Ovary (tissue), 9 donors: Measurements from ENCODE around the gene CAPN15. TPM values are rescaled to one million over a fixed set of nuclear protein-coding genes. Genes with fewer than 3 reads are reported as not detected.
"Not testable (repeated sequence)": the region's sequence is repeated elsewhere in the genome, so short reads cannot be mapped to it uniquely, and the experiment has no call there.

ENCODE experiments used
- DNase-seq, 5 donors: peaks; one replicate each; pipeline ENCODE4 v3.0.0-alpha.2; 2019 to 2020
- H3K27ac ChIP-seq, 2 donors: fragments of 200-600 bp; one replicate each; pipeline versions ENCODE4 v1.5.1 to v1.8.0; 2019 to 2022
- H3K27me3 ChIP-seq: fragments of 200-600 bp; one replicate; pipeline ENCODE4 v1.8.0; 2022
- H3K36me3 ChIP-seq: fragments of 200-600 bp; sonication (generic); one replicate; pipeline ENCODE4 v1.5.1; 2019
- H3K4me1 ChIP-seq: one replicate; pipeline ENCODE4 v1.8.1; 2013; ENCODE audit warnings: mild to moderate bottlenecking, moderate library complexity; ENCODE audit not compliant: insufficient read depth
- H3K4me3 ChIP-seq: fragments of 200-600 bp; sonication (generic); one replicate; pipeline ENCODE4 v1.5.1; 2017
- H3K9me3 ChIP-seq, 2 donors: fragments of 200-600 bp in 1 of 2; sonication (generic) in 1 of 2; one replicate each; pipeline versions ENCODE4 v1.5.1 to v1.8.1; 2013 to 2019; ENCODE audit warnings: mild to moderate bottlenecking in 1 of 2, moderate library complexity in 1 of 2
- CTCF ChIP-seq, 3 donors: fragments of 450-650 bp in 2 of 3; fragments of 200-600 bp in 1 of 3; IDR thresholded peaks; one replicate each; pipeline versions ENCODE4 v1.5.1 to v1.8.0; 2016 to 2022; ENCODE audit warnings: antibody characterized with exemption in 3 of 3, mild to moderate bottlenecking in 1 of 3
- EP300 ChIP-seq: sonication (generic); formaldehyde crosslinking; IDR thresholded peaks from one replicate; pipeline ENCODE4 v1.6.1; 2017; ENCODE audit warnings: antibody characterized with exemption
- POLR2A ChIP-seq: fragments of 450-650 bp; IDR thresholded peaks from one replicate; pipeline ENCODE4 v1.6.1; 2017; ENCODE audit warnings: antibody characterized with exemption, mild to moderate bottlenecking, moderate library complexity
- WGBS, 3 donors: extraction: QIAGEN DNeasy Blood & Tissue Kit in 1 of 3; methylation state at CpG; one replicate each; pipeline versions ENCODE4 v1.1.5 to v1.1.7; 2013 to 2017; 5-methylcytosine and 5-hydroxymethylcytosine counted together
- intact Hi-C, 4 donors: fragments of 100-400 bp; cut with DNase I; formaldehyde crosslinking; loops; one replicate each; pipeline versions ENCODE4 v1.11.0 to v1.15.1; 2022 to 2023
- polyA plus RNA-seq, 2 donors: library from polyadenylated mRNA; stranded (reverse); fragments of 200-250 nt in 1 of 2; fragments of 350-450 nt in 1 of 2; fragmentation: Illumina TruSeq in 1 of 2; extraction: RNeasy Lipid Tissue Mini Kit (QIAGEN cat#74804) in 1 of 2; gene quantifications; one replicate each; pipeline ENCODE4 v1.2.3, GENCODE V29; 2013 to 2014
- total RNA-seq, 7 donors: library from RNA; depleted of rRNA in 2 of 7; stranded (reverse); fragments of >200 nt in 2 of 7; fragmentation: NEBNext Ultra II Directional in 3 of 7; extraction: Animal tissue kit (Norgen Biotek cat#: 25700) in 3 of 7; gene quantifications; one replicate each; pipeline versions ENCODE4 v1.1.0 to v1.2.4, GENCODE V29; 2016 to 2023
- donor health status: DM: no; HTN: no; CAD: no; lungs with moderate emphysema.
- donor health status: DM: no; HTN: no; CAD: no.
- donor health status: Bipolar disorder and iron deficiency.
- donor health status: DM: yes; HTN: yes; CAD: no.
- donor health status: DM: no; HTN: no; CAD: no.
- donor health status: DM: yes; HTN: yes; CAD: no.

Gene CAPN15
- total and polyA plus RNA-seq, 9 donors: 1.6 to 38.9 (median 25.0) TPM

- Histone ChIP-seq H3K4me1 (no peaks in the 10 kb centered on the region), H3K27ac (no peak overlapping the region), H3K27me3 (no peaks in the 10 kb centered on the region), H3K9me3 (no peaks in the 10 kb centered on the region), H3K4me3 (no peak overlapping the region), H3K36me3 (no peaks in the 10 kb centered on the region)
- TF ChIP-seq CTCF (IDR thresholded peaks at IDR 0.05) (no peak), POLR2A (no peak), EP300 (no peak)
- DNase-seq: no peak
- intact Hi-C loops: no loop called here
- WGBS, 3 donors: 90 to 92% (median 90%) methylated on average over 16 of the region's 16 CpGs
Measured at GRCh38 chr16:489606-490005, 37.9 kb upstream of the CAPN15 start.

- Histone ChIP-seq H3K27me3 (no peaks in the 10 kb centered on the region), H3K36me3 (no peaks in the 10 kb centered on the region), H3K27ac (no peak overlapping the region), H3K9me3 (no peaks in the 10 kb centered on the region), H3K4me3 (no peak overlapping the region), H3K4me1 (no peaks in the 10 kb centered on the region)
- WGBS, 3 donors: 88 to 97% (median 90%) methylated on average over 10 of the region's 10 CpGs
- TF ChIP-seq CTCF (IDR thresholded peaks at IDR 0.05) (no peak), POLR2A (no peak), EP300 (no peak)
- no peak for DNase-seq
- intact Hi-C loops: no loop called here
Measured at GRCh38 chr16:490768-491167, 36.7 kb upstream of the CAPN15 start.

- Histone ChIP-seq H3K9me3 (no peaks in the 10 kb centered on the region), H3K4me3 (no peak overlapping the region), H3K27ac (no peak overlapping the region), H3K4me1 (no peaks in the 10 kb centered on the region), H3K36me3 (no peaks in the 10 kb centered on the region), H3K27me3 (no peaks in the 10 kb centered on the region)
- TF ChIP-seq CTCF (IDR thresholded peaks at IDR 0.05) (no peak), EP300 (no peak), POLR2A (no peak)
- WGBS, 3 donors: 85 to 91% (median 86%) methylated on average over 19 of the region's 19 CpGs
- intact Hi-C loops: no loop called here
- no peak for DNase-seq
Measured at GRCh38 chr16:491220-491919, 36.1 kb upstream of the CAPN15 start.

GRCh38 chr16:492211-492875 lies 35.2 kb upstream of the CAPN15 start:
- no peaks in the 10 kb centered on the region for H3K36me3 ChIP-seq
- H3K4me1 ChIP-seq: no peaks in the 10 kb centered on the region
- 80 to 91% (median 87%) methylated on average over 30 of the region's 30 CpGs for WGBS, 3 donors
- H3K27me3 ChIP-seq: no peaks in the 10 kb centered on the region
- H3K9me3 ChIP-seq: no peaks in the 10 kb centered on the region
- no peak overlapping the region for H3K27ac ChIP-seq
- no peak overlapping the region for H3K4me3 ChIP-seq
- TF ChIP-seq EP300 (no peak), CTCF (IDR thresholded peaks at IDR 0.05) (no peak), POLR2A (no peak)
- DNase-seq: no peak
- intact Hi-C loops: no loop called here

GRCh38 chr16:494676-495075 lies 32.8 kb upstream of the CAPN15 start:
- H3K27ac ChIP-seq, H3K4me3 ChIP-seq, H3K9me3 ChIP-seq, H3K27me3 ChIP-seq, H3K4me1 ChIP-seq, H3K36me3 ChIP-seq, intact Hi-C loops: not testable (repeated sequence)
- 69 to 72% (median 70%) methylated on average over 15 of the region's 15 CpGs for WGBS, 3 donors
- peak in 1 of 5 donors; percentile 41 for DNase-seq
